WTC11 (cell line): ENCODE measurements around the gene RHOBTB3. TPM values are rescaled to one million over a fixed set of nuclear protein-coding genes. Genes with fewer than 3 reads are reported as not detected.
"Not testable (repeated sequence)": the region's sequence is repeated elsewhere in the genome, so short reads cannot be mapped to it uniquely, and the experiment has no call there.

Experiments
- ATAC-seq: fragments of 200-7000 bp; cut with Tn5 transposase; 2 replicates; pipeline ENCODE4 v1.10.0; 2021; ENCODE audit warnings: mild to moderate bottlenecking, moderate library complexity
- CTCF ChIA-PET: fragments of 300-600 bp; sonication (Branson Sonifier 250); formaldehyde crosslinking; loops from one replicate; lab custom pipeline; 2021; ENCODE audit warnings: antibody characterized with exemption; lab: Charles Lee
- POLR2A ChIA-PET: fragments of 350-600 bp; sonication (Branson Sonifier 250); formaldehyde crosslinking; loops from one replicate; lab custom pipeline; 2021; ENCODE audit warnings: antibody characterized with exemption; lab: Charles Lee
- DNase-seq: peaks from one replicate; pipeline ENCODE4 v3.0.0; 2021; ENCODE audit warnings: low spot score
- H3K27ac Mint-ChIP-seq: 2 replicates; pipeline ENCODE4 v1.8.0; 2021; ENCODE audit warnings: mixed read lengths
- H3K27me3 Mint-ChIP-seq: 2 replicates; pipeline ENCODE4 v1.8.0; 2021; ENCODE audit warnings: low read depth, mild to moderate bottlenecking, moderate library complexity, mixed read lengths
- H3K36me3 Mint-ChIP-seq: 2 replicates; pipeline ENCODE4 v1.8.0; 2021; ENCODE audit warnings: mixed read lengths
- H3K4me1 Mint-ChIP-seq: 2 replicates; pipeline ENCODE4 v1.8.0; 2022; ENCODE audit warnings: mixed read lengths
- H3K4me3 Mint-ChIP-seq: 2 replicates; pipeline ENCODE4 v1.8.0; 2021; ENCODE audit warnings: mild to moderate bottlenecking, moderate library complexity, mixed read lengths
- H3K9me3 Mint-ChIP-seq: 2 replicates; pipeline ENCODE4 v1.8.0; 2021; ENCODE audit warnings: mixed read lengths
- ELF4 ChIP-seq: sonication (generic); formaldehyde crosslinking; IDR thresholded peaks from 2 replicates; pipeline ENCODE4 v1.8.1; 2022; ENCODE audit warnings: low read depth, mild to moderate bottlenecking, moderate library complexity, missing genetic modification reagents
- ESRRA ChIP-seq: sonication (generic); formaldehyde crosslinking; IDR thresholded peaks from 2 replicates; pipeline ENCODE4 v1.8.1; 2022; ENCODE audit warnings: mild to moderate bottlenecking, missing genetic modification reagents, borderline replicate concordance
- FOXK1 ChIP-seq: sonication (generic); formaldehyde crosslinking; IDR thresholded peaks from 2 replicates; pipeline ENCODE4 v1.8.0; 2022; ENCODE audit warnings: mild to moderate bottlenecking, moderate library complexity, missing genetic modification reagents
- GTF2I ChIP-seq: fragments of 250-450 bp; sonication (Bioruptor Pico); conservative IDR thresholded peaks from 2 replicates; pipeline ENCODE4 v1.4.0; 2021; ENCODE audit warnings: mild to moderate bottlenecking
- HMGA2 ChIP-seq: fragments of 250-450 bp; sonication (Bioruptor Pico); IDR thresholded peaks from 2 replicates; pipeline ENCODE4 v1.4.0; 2021; ENCODE audit warnings: mild to moderate bottlenecking, moderate library complexity
- IRF2 ChIP-seq: sonication (generic); formaldehyde crosslinking; IDR thresholded peaks from 2 replicates; pipeline ENCODE4 v1.8.0; 2022; ENCODE audit warnings: low read depth, missing genetic modification reagents, borderline replicate concordance
- MYBL2 ChIP-seq: sonication (generic); formaldehyde crosslinking; IDR thresholded peaks from 2 replicates; pipeline ENCODE4 v1.8.1; 2023; ENCODE audit warnings: mild to moderate bottlenecking, moderate library complexity, missing genetic modification reagents
- NR1H2 ChIP-seq: sonication (generic); formaldehyde crosslinking; IDR thresholded peaks from 2 replicates; pipeline ENCODE4 v1.9.0; 2021; ENCODE audit warnings: mild to moderate bottlenecking, moderate library complexity, missing genetic modification reagents
- PREB ChIP-seq: sonication (generic); formaldehyde crosslinking; IDR thresholded peaks from 2 replicates; pipeline ENCODE4 v1.8.1; 2022; ENCODE audit warnings: mild to moderate bottlenecking, missing genetic modification reagents, moderate library complexity, borderline replicate concordance
- PRRX2 ChIP-seq: fragments of 250-450 bp; sonication (Bioruptor Pico); IDR thresholded peaks from 2 replicates; pipeline ENCODE4 v1.8.0; 2021; ENCODE audit warnings: mild to moderate bottlenecking
- SMAD3 ChIP-seq: sonication (generic); formaldehyde crosslinking; IDR thresholded peaks from 2 replicates; pipeline ENCODE4 v1.8.0; 2022; ENCODE audit warnings: missing genetic modification reagents, mild to moderate bottlenecking, borderline replicate concordance
- SOX15 ChIP-seq: fragments of 250-450 bp; sonication (Bioruptor Pico); IDR thresholded peaks from 2 replicates; pipeline ENCODE4 v1.9.0; 2021; ENCODE audit warnings: mild to moderate bottlenecking
- TCF7 ChIP-seq: sonication (generic); formaldehyde crosslinking; IDR thresholded peaks from 2 replicates; pipeline ENCODE4 v1.8.0; 2022; ENCODE audit warnings: mild to moderate bottlenecking, low read depth, missing genetic modification reagents, moderate library complexity
- ZBTB21 ChIP-seq: sonication (generic); formaldehyde crosslinking; IDR thresholded peaks from 2 replicates; pipeline ENCODE4 v1.8.1; 2023; ENCODE audit warnings: mild to moderate bottlenecking, missing genetic modification reagents, borderline replicate concordance
- ZNF281 ChIP-seq: sonication (generic); formaldehyde crosslinking; IDR thresholded peaks from 2 replicates; pipeline ENCODE4 v1.8.0; 2023; ENCODE audit warnings: mild to moderate bottlenecking, missing genetic modification reagents
- ZNF396 ChIP-seq: fragments of 250-450 bp; sonication (Bioruptor Pico); IDR thresholded peaks from 2 replicates; pipeline ENCODE4 v1.8.0; 2021; ENCODE audit warnings: mild to moderate bottlenecking, moderate library complexity, borderline replicate concordance
- ZNF423 ChIP-seq: fragments of 250-450 bp; sonication (Bioruptor Pico); IDR thresholded peaks from 2 replicates; pipeline ENCODE4 v2.1.2; 2022; ENCODE audit warnings: mild to moderate bottlenecking, moderate library complexity
- total RNA-seq: library from RNA; stranded (reverse); gene quantifications from 3 replicates; pipeline ENCODE4 v1.2.3, GENCODE V29; 2021
- TF ChIP-seq, protein P1 (sequence below): sonication (generic); formaldehyde crosslinking; IDR thresholded peaks from 2 replicates; pipeline ENCODE4 v1.8.0; 2022; ENCODE audit warnings: missing genetic modification reagents
- TF ChIP-seq, protein P2 (sequence below): sonication (generic); formaldehyde crosslinking; IDR thresholded peaks from 2 replicates; pipeline ENCODE4 v1.8.1; 2022; ENCODE audit warnings: low read depth, mild to moderate bottlenecking, moderate library complexity, missing genetic modification reagents, borderline replicate concordance
- TF ChIP-seq, protein P3 (sequence below): fragments of 250-450 bp; sonication (Bioruptor Pico); IDR thresholded peaks from 2 replicates; pipeline ENCODE4 v1.9.0; 2021; ENCODE audit warnings: moderate library complexity, mild to moderate bottlenecking, inconsistent platforms, borderline replicate concordance

The RHOBTB3 gene
- total RNA-seq, 1 experiment from 2014 or later: 13.8 TPM

DNA sequence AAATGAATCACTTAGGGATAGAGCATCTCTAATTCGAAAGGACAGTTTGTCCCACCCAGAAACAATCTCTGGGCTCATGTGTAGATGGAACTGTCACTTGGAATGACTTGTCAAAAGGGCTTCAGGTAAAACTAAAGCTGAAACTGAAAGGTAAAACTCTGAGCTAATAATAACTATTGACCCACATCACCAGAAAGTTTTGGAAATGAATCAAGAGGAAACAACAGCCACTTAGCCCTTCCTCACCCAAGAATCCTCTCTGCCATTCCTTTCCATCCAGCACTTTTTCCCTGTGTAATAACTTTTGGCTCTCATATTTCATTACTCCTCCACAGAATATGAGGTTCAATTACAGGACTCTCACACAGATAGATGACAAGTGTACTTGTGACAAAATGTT lies 105.4 kb downstream of the RHOBTB3 start (continued):
- TF ChIP-seq, protein P1, sequence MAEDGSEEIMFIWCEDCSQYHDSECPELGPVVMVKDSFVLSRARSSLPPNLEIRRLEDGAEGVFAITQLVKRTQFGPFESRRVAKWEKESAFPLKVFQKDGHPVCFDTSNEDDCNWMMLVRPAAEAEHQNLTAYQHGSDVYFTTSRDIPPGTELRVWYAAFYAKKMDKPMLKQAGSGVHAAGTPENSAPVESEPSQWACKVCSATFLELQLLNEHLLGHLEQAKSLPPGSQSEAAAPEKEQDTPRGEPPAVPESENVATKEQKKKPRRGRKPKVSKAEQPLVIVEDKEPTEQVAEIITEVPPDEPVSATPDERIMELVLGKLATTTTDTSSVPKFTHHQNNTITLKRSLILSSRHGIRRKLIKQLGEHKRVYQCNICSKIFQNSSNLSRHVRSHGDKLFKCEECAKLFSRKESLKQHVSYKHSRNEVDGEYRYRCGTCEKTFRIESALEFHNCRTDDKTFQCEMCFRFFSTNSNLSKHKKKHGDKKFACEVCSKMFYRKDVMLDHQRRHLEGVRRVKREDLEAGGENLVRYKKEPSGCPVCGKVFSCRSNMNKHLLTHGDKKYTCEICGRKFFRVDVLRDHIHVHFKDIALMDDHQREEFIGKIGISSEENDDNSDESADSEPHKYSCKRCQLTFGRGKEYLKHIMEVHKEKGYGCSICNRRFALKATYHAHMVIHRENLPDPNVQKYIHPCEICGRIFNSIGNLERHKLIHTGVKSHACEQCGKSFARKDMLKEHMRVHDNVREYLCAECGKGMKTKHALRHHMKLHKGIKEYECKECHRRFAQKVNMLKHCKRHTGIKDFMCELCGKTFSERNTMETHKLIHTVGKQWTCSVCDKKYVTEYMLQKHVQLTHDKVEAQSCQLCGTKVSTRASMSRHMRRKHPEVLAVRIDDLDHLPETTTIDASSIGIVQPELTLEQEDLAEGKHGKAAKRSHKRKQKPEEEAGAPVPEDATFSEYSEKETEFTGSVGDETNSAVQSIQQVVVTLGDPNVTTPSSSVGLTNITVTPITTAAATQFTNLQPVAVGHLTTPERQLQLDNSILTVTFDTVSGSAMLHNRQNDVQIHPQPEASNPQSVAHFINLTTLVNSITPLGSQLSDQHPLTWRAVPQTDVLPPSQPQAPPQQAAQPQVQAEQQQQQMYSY (CRISPR knock-in tag): no peak
- TF ChIP-seq, protein P2, sequence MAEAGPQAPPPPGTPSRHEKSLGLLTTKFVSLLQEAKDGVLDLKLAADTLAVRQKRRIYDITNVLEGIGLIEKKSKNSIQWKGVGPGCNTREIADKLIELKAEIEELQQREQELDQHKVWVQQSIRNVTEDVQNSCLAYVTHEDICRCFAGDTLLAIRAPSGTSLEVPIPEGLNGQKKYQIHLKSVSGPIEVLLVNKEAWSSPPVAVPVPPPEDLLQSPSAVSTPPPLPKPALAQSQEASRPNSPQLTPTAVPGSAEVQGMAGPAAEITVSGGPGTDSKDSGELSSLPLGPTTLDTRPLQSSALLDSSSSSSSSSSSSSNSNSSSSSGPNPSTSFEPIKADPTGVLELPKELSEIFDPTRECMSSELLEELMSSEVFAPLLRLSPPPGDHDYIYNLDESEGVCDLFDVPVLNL (CRISPR knock-in tag): no peak
- TF ChIP-seq MYBL2 (CRISPR knock-in tag) (no peak), IRF2 (CRISPR knock-in tag) (no peak), ZBTB21 (CRISPR knock-in tag) (no peak), PRRX2 (CRISPR knock-in tag) (no peak), PREB (no peak), TCF7 (CRISPR knock-in tag) (no peak), NR1H2 (CRISPR knock-in tag) (no peak), FOXK1 (no peak), GTF2I (CRISPR knock-in tag) (no peak)

DNA sequence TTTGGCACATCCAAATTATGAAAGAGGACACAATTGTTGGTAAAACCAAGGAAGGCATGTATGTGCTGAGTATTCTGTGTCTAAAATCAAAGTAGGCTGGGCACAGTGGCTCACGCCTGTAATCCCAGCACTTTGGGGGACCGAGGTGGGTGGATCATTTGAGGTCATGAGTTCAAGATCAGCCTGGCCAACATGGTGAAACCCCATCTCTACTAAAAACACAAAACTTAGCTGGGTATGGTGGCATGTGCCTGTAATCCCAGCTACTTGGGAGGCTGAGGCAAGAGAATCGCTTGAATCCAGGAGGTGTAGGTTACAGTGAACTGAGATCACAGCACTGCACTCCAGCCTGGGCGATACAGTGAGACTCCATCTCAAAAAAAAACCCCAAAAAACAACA lies 105.8 kb downstream of the RHOBTB3 start:
- ChIA-PET POLR2A (interaction anchor here (0.6 kb wide), 1 partner anchor 45 kb away, joined by 3 read pairs; no protein-coding TSS in a partner anchor), CTCF (interaction anchor here (3.4 kb wide), 1 partner anchor 56 kb away, joined by 25 read pairs; no protein-coding TSS in a partner anchor)
- not testable (repeated sequence) for H3K9me3 Mint-ChIP-seq, DNase-seq, H3K27me3 Mint-ChIP-seq, H3K4me3 Mint-ChIP-seq, ATAC-seq, H3K36me3 Mint-ChIP-seq, H3K27ac Mint-ChIP-seq
- peaks cover 10% of the 10 kb centered on the region for H3K4me1 Mint-ChIP-seq

DNA sequence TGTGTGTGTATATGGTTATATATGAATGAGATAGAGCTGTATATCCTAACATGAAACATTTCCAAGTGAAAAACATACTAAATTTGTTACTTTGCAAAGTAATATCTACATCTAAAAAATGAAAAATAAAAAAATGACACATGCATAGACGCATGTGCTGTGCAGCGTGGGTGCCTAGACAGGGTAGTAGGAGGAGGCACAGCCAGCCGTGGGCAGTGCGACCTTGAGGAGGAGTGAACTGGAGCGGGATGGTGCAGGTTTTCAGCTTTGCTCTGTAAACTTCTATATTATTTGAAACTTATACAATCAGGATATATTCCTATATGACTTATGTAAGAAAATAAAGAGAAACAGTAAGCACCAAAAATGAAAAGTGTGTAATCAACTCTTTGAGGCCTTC lies 106.4 kb downstream of the RHOBTB3 start:
- DNase-seq: no peak
- H3K4me3 Mint-ChIP-seq: no peak overlapping the region
- H3K4me1 Mint-ChIP-seq: peaks cover 10% of the 10 kb centered on the region
- H3K27me3 Mint-ChIP-seq: no peaks in the 10 kb centered on the region; the same call in 1 of the 2 replicates
- ATAC-seq: no peak
- POLR2A ChIA-PET: interaction anchor here (0.6 kb wide), 1 partner anchor 45 kb away, joined by 3 read pairs; no protein-coding TSS in a partner anchor
- TF ChIP-seq ZNF423 (CRISPR knock-in tag): no peak
- no peak for TF ChIP-seq SOX15 (CRISPR knock-in tag)
- TF ChIP-seq ZNF281 (CRISPR knock-in tag): no peak
- TF ChIP-seq FOXK1: no peak
- no peak for TF ChIP-seq HMGA2
- TF ChIP-seq ESRRA (CRISPR knock-in tag): no peak
- TF ChIP-seq ELF4 (CRISPR knock-in tag): no peak
- TF ChIP-seq, protein P3, sequence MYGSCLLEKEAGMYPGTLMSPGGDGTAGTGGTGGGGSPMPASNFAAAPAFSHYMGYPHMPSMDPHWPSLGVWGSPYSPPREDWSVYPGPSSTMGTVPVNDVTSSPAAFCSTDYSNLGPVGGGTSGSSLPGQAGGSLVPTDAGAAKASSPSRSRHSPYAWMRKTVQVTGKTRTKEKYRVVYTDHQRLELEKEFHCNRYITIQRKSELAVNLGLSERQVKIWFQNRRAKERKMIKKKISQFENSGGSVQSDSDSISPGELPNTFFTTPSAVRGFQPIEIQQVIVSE (CRISPR knock-in tag): no peak
- no peak for TF ChIP-seq SMAD3
- TF ChIP-seq ZNF396 (CRISPR knock-in tag): no peak
- TF ChIP-seq, all 79 proteins: peak for 0
- CTCF ChIA-PET: no interaction called here
- H3K27ac Mint-ChIP-seq: no peak overlapping the region
- no peaks in the 10 kb centered on the region for H3K36me3 Mint-ChIP-seq
- H3K9me3 Mint-ChIP-seq: no peaks in the 10 kb centered on the region
